HFFc6 (cell line): ENCODE results near the gene ADRA2A. TPM values are rescaled to one million over a fixed set of nuclear protein-coding genes. Genes with fewer than 3 reads are reported as not detected.

Experiments
- DNase-seq: peaks from one replicate; pipeline ENCODE4 v3.0.0-alpha.2; 2018
- H3K27ac Mint-ChIP-seq: 2 replicates; pipeline ENCODE4 v1.8.0; 2020; ENCODE audit warnings: mild to moderate bottlenecking, mixed read lengths
- H3K27me3 Mint-ChIP-seq: 2 replicates; pipeline ENCODE4 v1.8.0; 2021; ENCODE audit warnings: mild to moderate bottlenecking, moderate library complexity, mixed read lengths; ENCODE audit not compliant: insufficient read depth
- H3K36me3 Mint-ChIP-seq: 2 replicates; pipeline ENCODE4 v1.8.0; 2021; ENCODE audit warnings: low read depth, mixed read lengths
- H3K4me1 Mint-ChIP-seq: 2 replicates; pipeline ENCODE4 v1.8.0; 2020; ENCODE audit warnings: low read depth, mixed read lengths
- H3K4me3 Mint-ChIP-seq: 2 replicates; pipeline ENCODE4 v1.8.0; 2020; ENCODE audit warnings: mild to moderate bottlenecking, moderate library complexity, mixed read lengths
- H3K9me3 Mint-ChIP-seq: 2 replicates; pipeline ENCODE4 v1.8.0; 2020; ENCODE audit warnings: mild to moderate bottlenecking, mixed read lengths
- CTCF ChIP-seq: fragments of 200-600 bp; sonication (generic); IDR thresholded peaks from 2 replicates; pipeline ENCODE4 v1.5.0; 2021; ENCODE audit warnings: antibody characterized with exemption, mild to moderate bottlenecking
- total RNA-seq, 6 experiments: library from RNA; stranded (reverse); fragmentation: NEBNext Ultra II Directional; extraction: Animal tissue kit (Norgen Biotek cat#: 25700); gene quantifications; 2 replicates in 1 of 6; 3 replicates in 5 of 6; pipeline ENCODE4 v1.2.3, GENCODE V29; 2021

Gene ADRA2A
- total RNA-seq, 6 experiments from 2014 or later = not detected

DNA sequence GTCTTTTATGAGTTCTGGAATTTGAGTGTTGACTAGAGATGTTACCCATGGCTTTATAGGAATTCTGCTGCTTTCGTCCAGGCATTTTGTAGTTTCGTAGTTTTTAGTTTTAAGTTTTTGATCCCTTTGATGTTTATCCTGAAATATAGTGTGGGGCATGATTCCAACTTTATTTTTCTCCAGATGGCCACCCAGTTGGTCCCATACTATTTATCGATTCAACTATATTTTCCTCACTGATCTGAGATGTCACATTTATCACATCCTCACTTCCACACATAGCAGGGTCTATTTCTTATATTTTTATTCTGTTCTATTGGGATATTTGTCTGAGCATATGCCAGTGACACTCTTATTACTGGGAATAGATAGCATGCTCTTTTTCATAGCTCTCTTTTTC, 33.9 kb downstream of the ADRA2A start:
- no peaks in the 10 kb centered on the region for H3K36me3 Mint-ChIP-seq
- no peak for DNase-seq
- H3K9me3 Mint-ChIP-seq = no peaks in the 10 kb centered on the region
- peaks cover 9% of the 10 kb centered on the region; the same call in 1 of the 2 replicates for H3K4me1 Mint-ChIP-seq
- no peak overlapping the region for H3K27ac Mint-ChIP-seq
- H3K4me3 Mint-ChIP-seq = no peak overlapping the region
- H3K27me3 Mint-ChIP-seq = peaks cover 3% of the 10 kb centered on the region; the same call in 1 of the 2 replicates
- TF ChIP-seq CTCF = no peak

- H3K36me3 Mint-ChIP-seq = no peaks in the 10 kb centered on the region
- H3K9me3 Mint-ChIP-seq = no peaks in the 10 kb centered on the region
- peaks cover 1% of the 10 kb centered on the region; the same call in 1 of the 2 replicates for H3K27me3 Mint-ChIP-seq
- DNase-seq = no peak
- no peak for TF ChIP-seq CTCF
- H3K4me3 Mint-ChIP-seq = no peak overlapping the region
- peaks cover 9% of the 10 kb centered on the region; the same call in 1 of the 2 replicates for H3K4me1 Mint-ChIP-seq
- no peak overlapping the region for H3K27ac Mint-ChIP-seq
These were observed 35.5 kb downstream of the ADRA2A start for GRCh38 chr10:111112333-111112732.

DNA sequence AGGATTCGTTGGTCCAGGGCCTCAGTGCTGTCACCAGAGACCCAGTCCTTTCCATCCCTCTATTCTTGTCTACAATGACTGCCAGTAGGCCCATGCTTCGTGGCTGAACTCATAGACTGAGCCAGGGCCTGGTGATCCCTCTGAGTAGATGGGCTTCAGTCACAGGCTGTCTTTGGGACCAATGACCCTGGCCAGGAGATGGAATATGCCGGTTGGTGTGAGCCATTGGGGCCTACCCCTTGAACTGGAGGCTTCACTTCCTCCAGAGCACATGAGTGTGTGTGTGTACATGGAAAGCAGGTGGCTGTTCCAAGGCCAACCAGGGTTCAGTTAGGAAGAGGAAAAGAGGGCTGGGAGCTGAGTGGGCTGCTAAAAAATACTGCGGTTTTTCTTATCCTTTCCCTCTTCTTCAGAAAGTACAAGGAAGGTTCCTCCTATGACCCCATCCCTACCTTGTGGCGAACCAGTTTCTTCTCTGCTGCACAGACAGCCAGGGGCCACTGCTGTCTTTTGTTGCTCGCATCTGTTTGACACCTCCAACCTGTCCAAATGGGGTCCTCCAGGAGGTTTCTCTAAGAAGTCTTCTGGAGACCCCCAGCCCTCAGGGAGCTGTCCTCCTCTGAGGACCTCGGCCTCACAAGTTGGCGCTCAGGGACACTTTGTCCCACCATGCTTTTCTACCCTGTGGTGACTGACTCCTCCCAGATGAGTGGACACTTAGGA, 36.6 kb downstream of the ADRA2A start:
- peaks cover 9% of the 10 kb centered on the region; the same call in 1 of the 2 replicates for H3K4me1 Mint-ChIP-seq
- no peak for TF ChIP-seq CTCF
- H3K27ac Mint-ChIP-seq = no peak overlapping the region
- H3K36me3 Mint-ChIP-seq = no peaks in the 10 kb centered on the region
- H3K27me3 Mint-ChIP-seq = peaks cover 4% of the 10 kb centered on the region
- no peak overlapping the region for H3K4me3 Mint-ChIP-seq
- peaks cover 3% of the 10 kb centered on the region; the same call in 1 of the 2 replicates for H3K9me3 Mint-ChIP-seq
- no peak for DNase-seq

DNA sequence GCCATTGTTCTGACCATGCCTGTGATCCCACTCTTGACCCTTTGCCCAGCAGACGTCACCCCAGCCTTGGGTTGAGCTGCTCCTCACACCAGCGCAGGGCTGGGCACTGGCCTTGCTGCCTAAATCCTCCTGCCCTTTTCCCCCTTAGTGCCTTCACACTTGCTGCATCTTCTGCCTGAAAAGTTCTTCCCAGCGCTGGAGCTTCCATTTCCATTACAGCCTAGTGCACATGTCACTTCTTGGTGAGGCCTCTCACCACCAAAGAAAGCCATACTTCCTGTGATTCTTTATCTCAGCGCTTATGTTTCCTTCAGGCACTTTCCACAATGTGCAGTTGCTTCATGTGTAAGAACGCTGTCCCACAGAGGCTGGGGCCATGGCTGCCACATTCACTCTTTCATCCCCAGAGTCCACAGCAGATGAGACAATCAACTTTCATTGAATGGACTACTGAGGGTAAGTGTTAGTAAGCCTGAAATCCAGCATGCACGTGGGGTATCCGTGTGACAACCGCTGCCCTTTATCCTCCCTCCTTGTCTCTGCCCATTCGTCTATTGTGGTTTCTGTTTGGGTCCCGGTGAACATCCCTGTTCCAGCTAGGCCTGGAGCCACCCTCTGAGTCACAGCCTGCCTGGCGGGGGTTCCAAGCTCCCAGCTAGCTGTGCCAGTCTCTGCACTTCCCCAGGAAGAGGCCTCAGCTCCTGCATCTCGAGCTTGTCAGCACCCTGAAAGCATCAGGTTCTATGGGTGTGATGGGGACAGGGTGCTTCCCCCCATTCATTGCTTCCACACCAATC, 37.3 kb downstream of the ADRA2A start:
- peaks cover 9% of the 10 kb centered on the region; the same call in 1 of the 2 replicates for H3K4me1 Mint-ChIP-seq
- DNase-seq = no peak
- no peak overlapping the region for H3K27ac Mint-ChIP-seq
- TF ChIP-seq CTCF = no peak
- H3K9me3 Mint-ChIP-seq = peaks cover 5% of the 10 kb centered on the region; the same call in 1 of the 2 replicates
- no peak overlapping the region for H3K4me3 Mint-ChIP-seq
- no peaks in the 10 kb centered on the region for H3K36me3 Mint-ChIP-seq
- peaks cover 4% of the 10 kb centered on the region for H3K27me3 Mint-ChIP-seq

DNA sequence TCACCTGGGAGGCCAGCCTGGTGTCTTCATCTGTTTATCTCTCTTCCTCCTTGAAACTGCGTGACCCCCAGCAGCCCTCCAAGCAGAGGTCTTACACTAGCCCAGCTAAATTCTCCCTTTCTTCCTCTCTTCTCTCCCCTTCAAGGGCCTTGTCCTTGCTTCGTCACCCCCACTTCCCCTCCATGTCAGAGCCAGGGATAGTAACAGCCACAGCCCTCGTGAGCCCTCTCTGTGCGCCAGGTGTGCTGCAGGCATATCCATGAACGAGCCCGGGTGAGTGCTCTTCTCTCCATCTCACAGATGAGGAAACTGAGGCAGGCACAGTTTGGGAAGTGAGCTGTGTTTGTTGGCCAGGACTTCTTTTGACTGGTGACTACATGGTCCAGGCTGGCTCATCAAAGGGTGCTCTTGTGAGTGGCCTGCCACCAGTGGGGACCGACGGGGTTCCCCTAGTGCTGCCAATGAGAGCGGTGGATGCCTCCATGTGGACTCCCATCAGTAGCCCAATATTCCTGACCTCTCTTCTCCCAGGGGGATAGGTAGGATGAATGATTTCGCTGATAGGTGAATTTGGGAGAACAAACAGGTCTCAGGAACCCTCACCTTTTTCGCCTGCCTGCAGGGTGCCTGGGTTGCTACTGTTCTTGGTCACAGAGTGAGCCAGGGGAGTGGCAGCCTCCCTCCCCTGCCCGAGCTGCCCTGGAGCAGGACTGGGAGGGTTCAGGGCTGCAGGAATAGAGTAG, 38.1 kb downstream of the ADRA2A start:
- Mint-ChIP-seq H3K4me1 (peaks cover 9% of the 10 kb centered on the region; the same call in 1 of the 2 replicates), H3K4me3 (no peak overlapping the region), H3K27me3 (peaks cover 4% of the 10 kb centered on the region), H3K27ac (no peak overlapping the region), H3K36me3 (no peaks in the 10 kb centered on the region), H3K9me3 (peaks cover 5% of the 10 kb centered on the region; the same call in 1 of the 2 replicates)
- DNase-seq = no peak
- TF ChIP-seq CTCF = no peak
